ENCODE data around the gene MST1R. TPM values are rescaled to one million over a fixed set of nuclear protein-coding genes. Genes with fewer than 3 reads are reported as not detected.

The MST1R gene
- total RNA-seq, 2 experiments from 2014 or later = 0.38 to 0.82 TPM

GRCh38 chr3:49911124-49911420 is 7.4 kb upstream of the MST1R start:
- Histone ChIP-seq H2AFZ (ENCODE audit: low read length) (no peak overlapping the region), H3K9me3 (ENCODE audit: low read length) (no peaks in the 10 kb centered on the region), H4K20me1 (ENCODE audit: insufficient read depth, low read length) (no peaks in the 10 kb centered on the region), H3K4me3 (ENCODE audit: low read depth, low read length, poor library complexity, severe bottlenecking) (no peak overlapping the region), H3K79me2 (ENCODE audit: insufficient read depth, low read depth, low read length) (no peaks in the 10 kb centered on the region), H3K4me2 (ENCODE audit: low read length) (no peak overlapping the region), H3K9me2 (ENCODE audit: insufficient read depth, low read length) (no peaks in the 10 kb centered on the region), H3K27ac (ENCODE audit: low read depth, low read length, poor library complexity, severe bottlenecking) (no peak overlapping the region), H3K4me1 (ENCODE audit: insufficient read depth, low read length, poor library complexity, severe bottlenecking) (peaks cover 4% of the 10 kb centered on the region), H3K36me3 (ENCODE audit: insufficient read depth, low read length) (0 out of 2 replicates have a peak, but pooled peaks cover 12% of the 10 kb centered on the region)
- no TSS peak for BruUV-seq (replicated peaks)
- intact Hi-C loops (cut with micrococcal nuclease; ENCODE audit: unreplicated experiment) = no loop called here
- CTCF ChIA-PET (ENCODE audit: unreplicated experiment) = interaction anchor here (0.6 kb wide), 2 partner anchors 19 to 463 kb away, joined by 3 to 5 read pairs; no protein-coding TSS in a partner anchor
- POLR2A ChIA-PET = interaction anchor here (0.6 kb wide), 1 partner anchor 346 kb away, joined by 4 read pairs; no protein-coding TSS in a partner anchor
- TF ChIP-seq CTCF (conservative IDR thresholded peaks at IDR 0.05; ENCODE audit: low read length) (no peak), EZH2phosphoT487 (IDR thresholded peaks at IDR 0.05; ENCODE audit: borderline replicate concordance, low read depth, low read length) (no peak)
- DNase-seq (ENCODE audit: low spot score) = no peak

GRCh38 chr3:49910409-49911123 is 6.9 kb upstream of the MST1R start:
- CTCF ChIA-PET (ENCODE audit: unreplicated experiment) = interaction anchor here (0.6 kb wide), 1 partner anchor 19 kb away, joined by 5 read pairs; no protein-coding TSS in a partner anchor

More at GRCh38 chr3:49910409-49911123, 6.9 kb upstream of the MST1R start:
- no TSS peak for BruUV-seq (replicated peaks)
- Histone ChIP-seq H3K36me3 (ENCODE audit: insufficient read depth, low read length) (0 out of 2 replicates have a peak, but pooled peaks cover 12% of the 10 kb centered on the region), H2AFZ (ENCODE audit: low read length) (no peak overlapping the region), H3K4me2 (ENCODE audit: low read length) (no peak overlapping the region), H4K20me1 (ENCODE audit: insufficient read depth, low read length) (no peaks in the 10 kb centered on the region), H3K4me3 (ENCODE audit: low read depth, low read length, poor library complexity, severe bottlenecking) (no peak overlapping the region), H3K27ac (ENCODE audit: low read depth, low read length, poor library complexity, severe bottlenecking) (no peak overlapping the region), H3K9me2 (ENCODE audit: insufficient read depth, low read length) (no peaks in the 10 kb centered on the region), H3K79me2 (ENCODE audit: insufficient read depth, low read depth, low read length) (no peaks in the 10 kb centered on the region), H3K4me1 (ENCODE audit: insufficient read depth, low read length, poor library complexity, severe bottlenecking) (peaks cover 9% of the 10 kb centered on the region), H3K9me3 (ENCODE audit: low read length) (no peaks in the 10 kb centered on the region)
- no peak for TF ChIP-seq CTCF (conservative IDR thresholded peaks at IDR 0.05; ENCODE audit: low read length)
- TF ChIP-seq EZH2phosphoT487 (IDR thresholded peaks at IDR 0.05; ENCODE audit: borderline replicate concordance, low read depth, low read length) = no peak
- DNase-seq (ENCODE audit: low spot score) = no peak
- intact Hi-C loops (cut with micrococcal nuclease; ENCODE audit: unreplicated experiment) = no loop called here
- POLR2A ChIA-PET = interaction anchor here (0.6 kb wide), 1 partner anchor 345 kb away, joined by 4 read pairs; no protein-coding TSS in a partner anchor
